GM12801 (cell line): Measurements from ENCODE around the gene TMA7B.

Experiments
- CTCF ChIP-seq: IDR thresholded peaks from one replicate; pipeline ENCODE4 v1.5.1; 2011; ENCODE audit warnings: control low read depth; ENCODE audit not compliant: insufficient read length; ENCODE audit errors: extremely low read depth

Gene TMA7B

GRCh38 chr22:39988386-39989114 is 28.4 kb downstream of the TMA7B start:
- no peak for TF ChIP-seq CTCF

GRCh38 chr22:39989633-39990032 is 29.4 kb downstream of the TMA7B start:
- no peak for TF ChIP-seq CTCF

GRCh38 chr22:39990686-39991085 is 30.5 kb downstream of the TMA7B start:
- TF ChIP-seq CTCF: no peak

GRCh38 chr22:39991159-39991860 is 31.1 kb downstream of the TMA7B start:
- no peak for TF ChIP-seq CTCF

- TF ChIP-seq CTCF: no peak
Measured at GRCh38 chr22:39992088-39992826, 32.1 kb downstream of the TMA7B start.

GRCh38 chr22:39994041-39994565 is 33.9 kb downstream of the TMA7B start:
- no peak for TF ChIP-seq CTCF
